HEK293T (cell line): ENCODE measurements around the gene POLR1A.

ENCODE experiments used
- ARNT ChIP-seq: fragments of 450-650 bp; IDR thresholded peaks from 2 replicates; pipeline ENCODE4 v1.6.1; 2017; ENCODE audit warnings: mild to moderate bottlenecking
- FOXM1 ChIP-seq: fragments of 450-650 bp; IDR thresholded peaks from 2 replicates; pipeline ENCODE4 v1.6.1; 2017; ENCODE audit warnings: mild to moderate bottlenecking, borderline replicate concordance
- L3MBTL2 ChIP-seq: fragments of 450-650 bp; conservative IDR thresholded peaks from 2 replicates; pipeline ENCODE4 v1.6.1; 2016; ENCODE audit warnings: mild to moderate bottlenecking
- NFRKB ChIP-seq: fragments of 450-650 bp; IDR thresholded peaks from 2 replicates; pipeline ENCODE4 v1.6.1; 2016; ENCODE audit warnings: mild to moderate bottlenecking, moderate library complexity
- SP1 ChIP-seq: fragments of 450-650 bp; IDR thresholded peaks from 2 replicates; pipeline ENCODE4 v1.6.1; 2017
- SUZ12 ChIP-seq: fragments of 450-650 bp; IDR thresholded peaks from 2 replicates; pipeline ENCODE4 v1.6.1; 2016; ENCODE audit warnings: mild to moderate bottlenecking
- TARDBP ChIP-seq: fragments of 450-650 bp; IDR thresholded peaks from 2 replicates; pipeline ENCODE4 v1.6.1; 2016

DNA sequence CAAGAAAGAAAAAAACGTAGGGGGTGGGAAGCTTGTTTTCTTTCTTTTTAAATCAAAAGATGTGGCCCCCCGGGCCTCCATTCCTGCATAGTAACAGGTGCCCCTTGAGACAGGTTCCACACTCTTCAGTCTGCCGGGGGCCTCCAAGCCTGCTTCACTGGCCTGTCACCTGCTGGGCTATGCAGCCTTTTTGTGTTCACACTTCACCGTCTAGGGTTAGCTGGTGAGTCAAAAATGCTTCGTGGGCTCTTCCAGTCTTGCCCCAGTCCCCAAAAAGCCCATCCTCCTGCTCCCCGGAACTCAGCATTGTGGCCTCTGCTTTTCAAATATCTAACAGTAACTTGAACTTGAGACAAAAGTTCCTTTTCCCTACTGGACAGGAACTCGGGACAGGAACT lies 67.9 kb downstream of the POLR1A start:
- TF ChIP-seq NFRKB: no peak
- TF ChIP-seq SUZ12: no peak
- no peak for TF ChIP-seq SP1
- no peak for TF ChIP-seq TARDBP
- TF ChIP-seq ARNT: no peak
- TF ChIP-seq FOXM1: no peak
- no peak for TF ChIP-seq L3MBTL2
